GM23338 (cell line): ENCODE data around the gene PKD1L1. TPM values are rescaled to one million over a fixed set of nuclear protein-coding genes. Genes with fewer than 3 reads are reported as not detected.

ENCODE experiments used
- ATAC-seq: fragments of 200-7000 bp; cut with Tn5 transposase; 3 replicates; pipeline ENCODE4 v1.9.1; 2020
- DNase-seq: peaks from one replicate; pipeline ENCODE4 v3.0.0-alpha.2; 2015; ENCODE audit warnings: low spot score
- H2AFZ ChIP-seq: fragments of 200-600 bp; sonication (generic); 2 replicates; pipeline ENCODE4 v1.8.0; 2016; ENCODE audit warnings: antibody characterized with exemption, mild to moderate bottlenecking, moderate library complexity
- H3F3A ChIP-seq: fragments of 200-600 bp; sonication (generic); replicated peaks from 2 replicates; pipeline ENCODE4 v1.8.0; 2017; ENCODE audit warnings: antibody characterized with exemption, mixed run types, low read depth
- H3K27ac ChIP-seq: fragments of 200-600 bp; sonication (generic); 2 replicates; pipeline ENCODE4 v1.6.1; 2016; ENCODE audit warnings: low read depth
- H3K27me3 ChIP-seq: fragments of 200-600 bp; sonication (generic); 2 replicates; pipeline ENCODE4 v1.8.0; 2016; ENCODE audit warnings: mild to moderate bottlenecking, mixed run types, moderate library complexity; ENCODE audit not compliant: insufficient read depth
- H3K36me3 ChIP-seq: fragments of 200-600 bp; sonication (generic); 2 replicates; pipeline ENCODE4 v1.8.0; 2016; ENCODE audit warnings: mild to moderate bottlenecking; ENCODE audit not compliant: insufficient read depth
- H3K4me1 ChIP-seq: fragments of 200-600 bp; sonication (generic); 2 replicates; pipeline ENCODE4 v1.8.0; 2016; ENCODE audit warnings: mild to moderate bottlenecking, moderate library complexity; ENCODE audit not compliant: insufficient read depth
- H3K4me2 ChIP-seq: fragments of 200-600 bp; sonication (generic); 2 replicates; pipeline ENCODE4 v1.7.1; 2017; ENCODE audit warnings: mixed run types
- H3K4me3 ChIP-seq: fragments of 200-600 bp; sonication (generic); 2 replicates; pipeline ENCODE4 v1.6.1; 2016; ENCODE audit warnings: mixed run types
- H3K79me2 ChIP-seq: fragments of 200-600 bp; sonication (generic); replicated peaks from 2 replicates; pipeline ENCODE4 v1.8.0; 2017; ENCODE audit warnings: mild to moderate bottlenecking; ENCODE audit not compliant: insufficient read depth
- H3K9me2 ChIP-seq: fragments of 200-600 bp; sonication (generic); 2 replicates; pipeline ENCODE4 v1.8.0; 2017; ENCODE audit not compliant: insufficient read depth
- H4K20me1 ChIP-seq: fragments of 200-600 bp; sonication (generic); replicated peaks from 2 replicates; pipeline ENCODE4 v1.8.0; 2017; ENCODE audit warnings: mild to moderate bottlenecking; ENCODE audit not compliant: insufficient read depth
- H3K27ac Mint-ChIP-seq: 2 replicates; pipeline ENCODE4 v1.8.0; 2020; ENCODE audit warnings: inconsistent platforms, mild to moderate bottlenecking, moderate library complexity, mixed read lengths
- H3K27me3 Mint-ChIP-seq: 3 replicates; pipeline ENCODE4 v1.8.0; 2022; ENCODE audit warnings: low read depth, mild to moderate bottlenecking, moderate library complexity, mixed read lengths, inconsistent platforms; ENCODE audit not compliant: insufficient read depth, poor library complexity
- H3K36me3 Mint-ChIP-seq: 3 replicates; pipeline ENCODE4 v1.8.0; 2021; ENCODE audit warnings: low read depth, mild to moderate bottlenecking, inconsistent platforms, moderate library complexity, mixed read lengths
- H3K4me1 Mint-ChIP-seq: 3 replicates; pipeline ENCODE4 v1.8.0; 2020; ENCODE audit warnings: mild to moderate bottlenecking, inconsistent platforms, mixed read lengths
- H3K4me3 Mint-ChIP-seq: 3 replicates; pipeline ENCODE4 v1.8.0; 2021; ENCODE audit warnings: moderate library complexity, mild to moderate bottlenecking, inconsistent platforms, mixed read lengths
- H3K9me3 Mint-ChIP-seq: 3 replicates; pipeline ENCODE4 v1.8.0; 2020; ENCODE audit warnings: moderate library complexity, mild to moderate bottlenecking, inconsistent platforms, mixed read lengths
- CREB1 ChIP-seq: fragments of 250-450 bp; sonication (Bioruptor Pico); IDR thresholded peaks from 2 replicates; pipeline ENCODE4 v1.5.0; 2020; ENCODE audit warnings: low read depth, mild to moderate bottlenecking, moderate library complexity
- CTCF ChIP-seq, 2 experiments: fragments of 200-600 bp in 1 of 2; sonication (generic) in 1 of 2; conservative IDR thresholded peaks; 2 replicates each; pipeline versions ENCODE4 v1.5.1 to v1.6.1; 2016 to 2017; ENCODE audit warnings: antibody characterized with exemption in 2 of 2, low read depth in 2 of 2, mild to moderate bottlenecking in 2 of 2, moderate library complexity in 1 of 2
- EZH2 ChIP-seq: fragments of 200-600 bp; sonication (generic); IDR thresholded peaks from one replicate; pipeline ENCODE4 v1.8.0; 2017; ENCODE audit warnings: antibody characterized with exemption, mild to moderate bottlenecking, low read depth; ENCODE audit not compliant: unreplicated experiment
- NANOG ChIP-seq: IDR thresholded peaks from 2 replicates; pipeline ENCODE4 v1.6.1; 2016; ENCODE audit warnings: antibody characterized with exemption, borderline replicate concordance
- POLR2AphosphoS5 ChIP-seq: IDR thresholded peaks from 2 replicates; pipeline ENCODE4 v1.6.1; 2016; ENCODE audit warnings: antibody characterized with exemption, low read depth
- STAT1 ChIP-seq: IDR thresholded peaks from one replicate; pipeline ENCODE4 v1.6.1; 2016; ENCODE audit warnings: antibody characterized with exemption; ENCODE audit not compliant: unreplicated experiment
- ZNF114 ChIP-seq: fragments of 250-450 bp; sonication (Bioruptor Pico); IDR thresholded peaks from 2 replicates; pipeline ENCODE4 v1.5.0; 2020; ENCODE audit warnings: mild to moderate bottlenecking, moderate library complexity
- ZNF331 ChIP-seq: fragments of 250-450 bp; sonication (Bioruptor Pico); IDR thresholded peaks from 2 replicates; pipeline ENCODE4 v1.5.0; 2020; ENCODE audit warnings: low read depth, mild to moderate bottlenecking, moderate library complexity
- ZNF462 ChIP-seq: fragments of 250-450 bp; sonication (Bioruptor Pico); IDR thresholded peaks from 2 replicates; pipeline ENCODE4 v1.5.0; 2020; ENCODE audit warnings: mild to moderate bottlenecking, moderate library complexity
- polyA plus RNA-seq: library from polyadenylated mRNA; unstranded; fragments of >200 nt; fragmentation: Nextera tagmentation; extraction: Ambion mirVana; gene quantifications from 2 replicates; pipeline ENCODE4 v1.2.1, GENCODE V29; 2016
- total RNA-seq: library from RNA; depleted of rRNA; stranded (reverse); fragments of >200 nt; shearing (Covaris generic); gene quantifications from 2 replicates; pipeline ENCODE4 v1.2.3, GENCODE V29; 2014
- TF ChIP-seq, protein P1 (sequence below): IDR thresholded peaks from 2 replicates; pipeline ENCODE4 v1.6.1; 2016; ENCODE audit warnings: antibody characterized with exemption
- TF ChIP-seq, protein P2 (sequence below): IDR thresholded peaks from one replicate; pipeline ENCODE4 v1.6.1; 2018; ENCODE audit warnings: antibody characterized with exemption; ENCODE audit not compliant: unreplicated experiment

The PKD1L1 gene
- total and polyA plus RNA-seq, 2 experiments from 2014 or later: 0.03 TPM; not detected in 1

- TF ChIP-seq, protein P1, sequence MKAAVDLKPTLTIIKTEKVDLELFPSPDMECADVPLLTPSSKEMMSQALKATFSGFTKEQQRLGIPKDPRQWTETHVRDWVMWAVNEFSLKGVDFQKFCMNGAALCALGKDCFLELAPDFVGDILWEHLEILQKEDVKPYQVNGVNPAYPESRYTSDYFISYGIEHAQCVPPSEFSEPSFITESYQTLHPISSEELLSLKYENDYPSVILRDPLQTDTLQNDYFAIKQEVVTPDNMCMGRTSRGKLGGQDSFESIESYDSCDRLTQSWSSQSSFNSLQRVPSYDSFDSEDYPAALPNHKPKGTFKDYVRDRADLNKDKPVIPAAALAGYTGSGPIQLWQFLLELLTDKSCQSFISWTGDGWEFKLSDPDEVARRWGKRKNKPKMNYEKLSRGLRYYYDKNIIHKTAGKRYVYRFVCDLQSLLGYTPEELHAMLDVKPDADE: no peak
These were observed 46.7 kb downstream of the PKD1L1 start (continued) for GRCh38 chr7:47901542-47901941.

GRCh38 chr7:47897831-47898230 is 50.4 kb downstream of the PKD1L1 start:
- H3K79me2 ChIP-seq: no peaks in the 10 kb centered on the region
- H3K4me1 ChIP-seq: peaks cover 17% of the 10 kb centered on the region
- Mint-ChIP-seq H3K4me1 (peaks cover 24% of the 10 kb centered on the region), H3K4me3 (no peak overlapping the region), H3K9me3 (no peaks in the 10 kb centered on the region; the same call in 2 of the 3 replicates), H3K27ac (no peak overlapping the region), H3K36me3 (no peaks in the 10 kb centered on the region), H3K27me3 (peaks cover 14% of the 10 kb centered on the region)
- H3K9me2 ChIP-seq: no peaks in the 10 kb centered on the region
- H3K4me2 ChIP-seq: no peak overlapping the region
- H2AFZ ChIP-seq: no peak overlapping the region
- H3F3A ChIP-seq: no peaks in the 10 kb centered on the region
- H3K27ac ChIP-seq: no peak overlapping the region
- H4K20me1 ChIP-seq: no peaks in the 10 kb centered on the region
- ATAC-seq: no peak
- no peak overlapping the region for H3K4me3 ChIP-seq
- H3K27me3 ChIP-seq: no peaks in the 10 kb centered on the region
- H3K36me3 ChIP-seq: no peaks in the 10 kb centered on the region
- DNase-seq: no peak
- TF ChIP-seq, protein P2, sequence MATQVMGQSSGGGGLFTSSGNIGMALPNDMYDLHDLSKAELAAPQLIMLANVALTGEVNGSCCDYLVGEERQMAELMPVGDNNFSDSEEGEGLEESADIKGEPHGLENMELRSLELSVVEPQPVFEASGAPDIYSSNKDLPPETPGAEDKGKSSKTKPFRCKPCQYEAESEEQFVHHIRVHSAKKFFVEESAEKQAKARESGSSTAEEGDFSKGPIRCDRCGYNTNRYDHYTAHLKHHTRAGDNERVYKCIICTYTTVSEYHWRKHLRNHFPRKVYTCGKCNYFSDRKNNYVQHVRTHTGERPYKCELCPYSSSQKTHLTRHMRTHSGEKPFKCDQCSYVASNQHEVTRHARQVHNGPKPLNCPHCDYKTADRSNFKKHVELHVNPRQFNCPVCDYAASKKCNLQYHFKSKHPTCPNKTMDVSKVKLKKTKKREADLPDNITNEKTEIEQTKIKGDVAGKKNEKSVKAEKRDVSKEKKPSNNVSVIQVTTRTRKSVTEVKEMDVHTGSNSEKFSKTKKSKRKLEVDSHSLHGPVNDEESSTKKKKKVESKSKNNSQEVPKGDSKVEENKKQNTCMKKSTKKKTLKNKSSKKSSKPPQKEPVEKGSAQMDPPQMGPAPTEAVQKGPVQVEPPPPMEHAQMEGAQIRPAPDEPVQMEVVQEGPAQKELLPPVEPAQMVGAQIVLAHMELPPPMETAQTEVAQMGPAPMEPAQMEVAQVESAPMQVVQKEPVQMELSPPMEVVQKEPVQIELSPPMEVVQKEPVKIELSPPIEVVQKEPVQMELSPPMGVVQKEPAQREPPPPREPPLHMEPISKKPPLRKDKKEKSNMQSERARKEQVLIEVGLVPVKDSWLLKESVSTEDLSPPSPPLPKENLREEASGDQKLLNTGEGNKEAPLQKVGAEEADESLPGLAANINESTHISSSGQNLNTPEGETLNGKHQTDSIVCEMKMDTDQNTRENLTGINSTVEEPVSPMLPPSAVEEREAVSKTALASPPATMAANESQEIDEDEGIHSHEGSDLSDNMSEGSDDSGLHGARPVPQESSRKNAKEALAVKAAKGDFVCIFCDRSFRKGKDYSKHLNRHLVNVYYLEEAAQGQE: no peak
- TF ChIP-seq ZNF114 (CRISPR knock-in tag): no peak
- no peak for TF ChIP-seq CREB1 (CRISPR knock-in tag)
- TF ChIP-seq STAT1: no peak
- TF ChIP-seq POLR2AphosphoS5: no peak
- no peak for TF ChIP-seq NANOG
- TF ChIP-seq CTCF (conservative IDR thresholded peaks at IDR 0.05; ENCODE audit: low read depth in 2 of 2): no peak
- TF ChIP-seq EZH2: no peak
- TF ChIP-seq ZNF462 (CRISPR knock-in tag): no peak
- TF ChIP-seq ZNF331 (CRISPR knock-in tag): no peak
